Astrocyte of the cerebellum (primary cell): ENCODE results near the gene DNAJB4.
A peak's percentile ranks its signal among the peaks of the same experiment; 100 is the strongest.

Experiments used
- DNase-seq: peaks from one replicate; pipeline ENCODE4 v3.0.0-alpha.2; 2011; ENCODE audit warnings: low read depth
- H3K4me3 ChIP-seq: 2 replicates; pipeline ENCODE4 v1.5.1; 2011; ENCODE audit warnings: mild to moderate bottlenecking, low read depth, low read length, moderate library complexity
- CTCF ChIP-seq: IDR thresholded peaks from 2 replicates; pipeline ENCODE4 v1.5.1; 2012; ENCODE audit warnings: low read length, low read depth, moderate library complexity, mild to moderate bottlenecking; ENCODE audit errors: missing control alignments
- in situ Hi-C: cut with HindIII; loops from 2 replicates; pipeline ENCODE4 v1.10.0; 2017; ENCODE audit warnings: low sequenced_read_pairs

Gene DNAJB4

GRCh38 chr1:78040484-78041089, 35.8 kb downstream of the DNAJB4 start:
- DNase-seq = no peak
- in situ Hi-C loops = no loop called here
- TF ChIP-seq CTCF = no peak
- no peak overlapping the region for H3K4me3 ChIP-seq

GRCh38 chr1:78043436-78043835, 38.7 kb downstream of the DNAJB4 start:
- no peak for TF ChIP-seq CTCF
- DNase-seq = no peak
- H3K4me3 ChIP-seq = no peak overlapping the region
- in situ Hi-C loops = no loop called here

- no peak overlapping the region for H3K4me3 ChIP-seq
Measured at GRCh38 chr1:78044796-78045562, 40.2 kb downstream of the DNAJB4 start.

GRCh38 chr1:78045563-78045925, 40.8 kb downstream of the DNAJB4 start:
- in situ Hi-C loops = no loop called here
- peak overlapping the region; percentile 50 for H3K4me3 ChIP-seq
- DNase-seq = no peak
- TF ChIP-seq CTCF = no peak

More at GRCh38 chr1:78044796-78045562, 40.2 kb downstream of the DNAJB4 start:
- in situ Hi-C loops = no loop called here
- no peak for TF ChIP-seq CTCF
- no peak for DNase-seq

GRCh38 chr1:78045926-78046778, 41.4 kb downstream of the DNAJB4 start, which contains the start of gene GIPC2:
Gene GIPC2 (plus strand): TSS chr1:78045966. CDS start chr1:78046095, 129 bp downstream.
- H3K4me3 ChIP-seq = peak within 1 kb of the TSS; percentile 50
- no peak for DNase-seq
- in situ Hi-C loops = no loop called here
- no peak for TF ChIP-seq CTCF

- in situ Hi-C loops = no loop called here
- TF ChIP-seq CTCF = no peak
- DNase-seq = no peak
- no peak overlapping the region for H3K4me3 ChIP-seq
Measured at GRCh38 chr1:78047106-78047505, 42.4 kb downstream of the DNAJB4 start.
